Left lung (tissue), 10 donors: Measurements from ENCODE around the gene PTPRM. TPM values are rescaled to one million over a fixed set of nuclear protein-coding genes. Genes with fewer than 3 reads are reported as not detected.

Experiments
- ATAC-seq: fragments of 200-7000 bp; cut with Tn5 transposase; one replicate; pipeline ENCODE4 v1.9.1; 2020; ENCODE audit warnings: moderate library complexity
- DNase-seq, 4 donors: peaks; one replicate each; pipeline ENCODE4 v3.0.0-alpha.2; 2013 to 2020
- H3K27ac ChIP-seq, 2 donors: fragments of 200-600 bp; sonication (generic) in 1 of 2; one replicate each; pipeline versions ENCODE4 v1.5.0 to v1.8.0; 2020 to 2021
- H3K27me3 ChIP-seq, 2 donors: fragments of 200-600 bp; sonication (generic) in 1 of 2; one replicate each; pipeline versions ENCODE4 v1.5.0 to v1.8.0; 2020 to 2021
- H3K36me3 ChIP-seq, 2 donors: fragments of 200-600 bp; sonication (generic) in 1 of 2; one replicate each; pipeline versions ENCODE4 v1.5.0 to v1.8.0; 2020 to 2021
- H3K4me1 ChIP-seq, 2 donors: fragments of 200-600 bp; one replicate each; pipeline ENCODE4 v1.8.0; 2021
- H3K4me3 ChIP-seq, 2 donors: fragments of 200-600 bp; sonication (generic) in 1 of 2; one replicate each; pipeline versions ENCODE4 v1.5.0 to v1.8.0; 2020 to 2021; ENCODE audit warnings: mild to moderate bottlenecking in 1 of 2
- H3K9me3 ChIP-seq, 2 donors: fragments of 200-600 bp; sonication (generic) in 1 of 2; one replicate each; pipeline versions ENCODE4 v1.5.0 to v1.8.0; 2020 to 2021
- CTCF ChIP-seq, 2 donors: fragments of 200-600 bp; sonication (generic) in 1 of 2; IDR thresholded peaks; one replicate each; pipeline versions ENCODE4 v1.5.0 to v1.8.0; 2021; ENCODE audit warnings: antibody characterized with exemption in 2 of 2
- intact Hi-C, 2 donors: fragments of 100-400 bp; cut with DNase I; formaldehyde crosslinking; loops; one replicate each; pipeline versions ENCODE4 v1.11.2 to v1.14.2; 2022
- polyA plus RNA-seq, 6 donors: library from polyadenylated mRNA; unstranded; fragments of 120-200 nt; gene quantifications; one replicate each; pipeline ENCODE4 v1.2.1, GENCODE V29; 2013; ENCODE audit not compliant: insufficient read length in 6 of 6
- total RNA-seq, 2 donors: library from RNA; stranded (reverse); fragmentation: NEBNext Ultra II Directional; extraction: Animal tissue kit (Norgen Biotek cat#: 25700); gene quantifications; one replicate each; pipeline ENCODE4 v1.2.1, GENCODE V29; 2021
- donor health status: DM: no; HTN: yes; CAD: no.
- donor health status: DM: no; HTN: no; CAD: no.

Gene PTPRM
- total and polyA plus RNA-seq, 8 donors = 76.4 to 99.6 (median 90.1) TPM

- H3K4me3 ChIP-seq = no peak overlapping the region
- DNase-seq = no peak
- intact Hi-C loops = no loop called here
Measured at GRCh38 chr18:8232791-8233190, 665.7 kb downstream of the PTPRM start.

GRCh38 chr18:8235894-8236293 is 668.8 kb downstream of the PTPRM start:
- no peak overlapping the region for H3K4me3 ChIP-seq
- peaks cover 0 to 2% of the 10 kb centered on the region in 2 donors for H3K9me3 ChIP-seq
- no peaks in the 10 kb centered on the region for H3K36me3 ChIP-seq
- no peak for DNase-seq
- intact Hi-C loops = no loop called here
- H3K27ac ChIP-seq = no peak overlapping the region
- H3K27me3 ChIP-seq = no peaks in the 10 kb centered on the region
- H3K4me1 ChIP-seq = no peaks in the 10 kb centered on the region
- TF ChIP-seq CTCF (IDR thresholded peaks at IDR 0.05) = no peak
- no peak for ATAC-seq

More at GRCh38 chr18:8232791-8233190, 665.7 kb downstream of the PTPRM start:
- Histone ChIP-seq H3K27ac (no peak overlapping the region), H3K36me3 (no peaks in the 10 kb centered on the region), H3K27me3 (no peaks in the 10 kb centered on the region), H3K9me3 (no peaks in the 10 kb centered on the region), H3K4me1 (no peaks in the 10 kb centered on the region)
- no peak for ATAC-seq
- no peak for TF ChIP-seq CTCF (IDR thresholded peaks at IDR 0.05)

- intact Hi-C loops = no loop called here
Measured at GRCh38 chr18:8238507-8238906, 671.4 kb downstream of the PTPRM start.

GRCh38 chr18:8241731-8242130 is 674.6 kb downstream of the PTPRM start:
- no peak for TF ChIP-seq CTCF (IDR thresholded peaks at IDR 0.05)
- Histone ChIP-seq H3K36me3 (no peaks in the 10 kb centered on the region), H3K9me3 (peaks cover 0 to 2% of the 10 kb centered on the region in 2 donors), H3K27ac (no peak overlapping the region), H3K4me3 (no peak overlapping the region), H3K4me1 (no peaks in the 10 kb centered on the region), H3K27me3 (no peaks in the 10 kb centered on the region)
- DNase-seq (no peak), ATAC-seq (no peak)
- intact Hi-C loops = no loop called here

More at GRCh38 chr18:8238507-8238906, 671.4 kb downstream of the PTPRM start:
- ATAC-seq (no peak), DNase-seq (no peak)
- H3K27me3 ChIP-seq = no peaks in the 10 kb centered on the region
- H3K4me1 ChIP-seq = no peaks in the 10 kb centered on the region
- peaks cover 0 to 2% of the 10 kb centered on the region in 2 donors for H3K9me3 ChIP-seq
- H3K36me3 ChIP-seq = no peaks in the 10 kb centered on the region
- H3K4me3 ChIP-seq = no peak overlapping the region
- H3K27ac ChIP-seq = no peak overlapping the region
- TF ChIP-seq CTCF (IDR thresholded peaks at IDR 0.05) = no peak

- TF ChIP-seq CTCF (IDR thresholded peaks at IDR 0.05) = no peak
- no peak overlapping the region for H3K27ac ChIP-seq
- no peak for ATAC-seq
- no peaks in the 10 kb centered on the region for H3K36me3 ChIP-seq
- intact Hi-C loops = no loop called here
- H3K4me3 ChIP-seq = no peak overlapping the region
- no peak for DNase-seq
- peaks cover 0 to 2% of the 10 kb centered on the region in 2 donors for H3K9me3 ChIP-seq
- no peaks in the 10 kb centered on the region for H3K27me3 ChIP-seq
- no peaks in the 10 kb centered on the region for H3K4me1 ChIP-seq
Measured at GRCh38 chr18:8242151-8242696, 675.1 kb downstream of the PTPRM start.
